Stimulated activated CD4-positive, alpha-beta T cell treated with anti-CD3 and anti-CD28 coated beads, Interleukin-2, amount 100 ng/mL, for 48 hours (primary cell): Measurements from ENCODE around the gene KLRC4.
"Not testable (repeated sequence)": the region's sequence is repeated elsewhere in the genome, so short reads cannot be mapped to it uniquely, and the experiment has no call there.

ENCODE experiments used
- DNase-seq, 2 donors: peaks; one replicate each; pipeline ENCODE4 v3.0.0-alpha.2; 2020

The KLRC4 gene

DNA sequence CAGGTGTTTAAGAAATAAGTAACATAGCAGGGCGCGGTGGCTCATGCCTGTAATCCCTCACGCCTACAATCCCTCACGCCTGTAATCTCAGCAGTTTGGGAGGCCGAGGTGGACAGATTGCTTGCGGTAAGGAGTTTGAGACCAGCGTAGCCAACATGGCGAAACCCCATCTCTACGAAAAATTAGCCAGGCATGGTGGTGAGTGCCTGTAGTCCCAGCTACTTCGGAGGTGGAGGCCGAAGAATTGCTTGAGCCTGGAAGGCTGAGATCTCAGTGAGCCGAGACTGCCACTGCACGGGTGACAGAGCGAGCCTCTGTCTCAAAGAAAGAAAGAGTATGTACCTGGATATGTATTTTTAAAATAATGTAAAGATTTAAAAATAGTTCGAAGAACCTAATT, 13.4 kb downstream of the KLRC4 start:
- not testable (repeated sequence) for DNase-seq

DNA sequence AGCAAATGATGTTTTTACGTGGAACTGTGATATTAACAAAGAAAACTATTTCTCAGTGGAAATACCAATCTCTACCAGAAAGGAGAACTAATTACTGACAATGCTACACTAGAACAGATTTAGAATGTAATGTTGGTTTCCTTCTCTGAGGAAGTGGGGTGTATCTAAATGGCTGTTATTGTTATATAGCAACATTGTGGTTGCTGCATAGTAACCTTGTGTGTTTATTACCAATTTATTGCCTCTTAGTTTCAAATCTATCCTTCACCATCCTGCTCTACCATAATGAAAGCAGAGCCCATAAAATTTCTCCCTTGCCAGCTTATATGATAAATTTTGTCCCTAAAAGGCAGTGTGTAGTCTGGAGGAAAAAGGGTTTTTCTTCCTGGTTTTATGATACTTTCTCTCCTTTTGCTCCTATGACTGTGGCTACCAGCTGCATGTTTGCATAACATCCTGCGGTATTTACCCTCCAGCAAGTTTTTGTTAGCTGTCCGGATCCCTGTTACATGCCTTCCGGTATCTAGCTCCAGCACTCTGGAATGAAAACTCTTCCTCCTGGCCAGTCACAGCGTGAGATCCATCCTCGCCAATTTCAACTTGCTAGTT, 14.1 kb downstream of the KLRC4 start:
- no peak for DNase-seq

- not testable (repeated sequence) for DNase-seq
These were observed 14.9 kb downstream of the KLRC4 start for GRCh38 chr12:10394531-10395152.

DNA sequence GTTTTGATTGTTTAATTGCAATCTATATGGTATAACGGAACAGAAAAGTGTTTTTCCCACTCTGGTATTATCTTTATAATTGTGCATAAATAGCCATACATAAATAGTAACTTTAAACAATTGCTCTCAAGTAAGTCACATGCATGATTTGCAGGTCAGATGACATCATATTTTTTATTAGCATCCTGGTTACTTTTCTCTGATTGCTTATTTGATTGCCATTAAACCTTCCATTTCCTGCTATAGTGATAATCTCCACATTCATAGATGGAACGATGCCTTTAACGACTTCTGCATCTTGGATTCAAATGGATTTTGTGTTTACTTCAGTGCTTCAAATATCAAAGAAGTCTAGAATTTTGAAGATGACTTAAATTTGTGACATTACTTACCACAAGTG, 16.3 kb downstream of the KLRC4 start:
- DNase-seq = no peak

- DNase-seq = no peak
These were observed 17.1 kb downstream of the KLRC4 start for GRCh38 chr12:10392394-10392930.

DNA sequence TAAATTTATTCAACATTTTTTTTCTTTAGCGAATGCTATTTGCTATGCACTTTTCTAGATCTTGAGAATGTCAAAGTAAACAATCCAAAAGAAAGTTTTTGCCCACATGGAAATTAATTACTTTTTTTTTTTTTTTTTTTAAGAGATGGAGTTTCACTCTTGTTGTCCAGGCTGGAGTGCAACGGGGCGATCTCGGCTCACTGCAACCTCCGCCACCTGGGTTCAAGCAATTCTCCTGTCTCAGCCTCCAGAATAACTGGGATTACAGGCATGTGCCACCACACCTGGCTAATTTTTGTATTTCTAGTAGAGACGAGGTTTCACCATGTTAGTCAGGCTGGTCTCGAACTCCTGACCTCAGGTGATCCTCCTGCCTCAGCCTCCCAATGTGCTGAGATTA, 18.6 kb downstream of the KLRC4 start:
- DNase-seq = not testable (repeated sequence)

GRCh38 chr12:10389904-10390303, 19.7 kb downstream of the KLRC4 start, which contains the start of gene KLRK1:
Gene KLRK1 (minus strand): TSS chr12:10390041. CDS start chr12:10388810, 1,231 bp downstream.
- no peak for DNase-seq

DNA sequence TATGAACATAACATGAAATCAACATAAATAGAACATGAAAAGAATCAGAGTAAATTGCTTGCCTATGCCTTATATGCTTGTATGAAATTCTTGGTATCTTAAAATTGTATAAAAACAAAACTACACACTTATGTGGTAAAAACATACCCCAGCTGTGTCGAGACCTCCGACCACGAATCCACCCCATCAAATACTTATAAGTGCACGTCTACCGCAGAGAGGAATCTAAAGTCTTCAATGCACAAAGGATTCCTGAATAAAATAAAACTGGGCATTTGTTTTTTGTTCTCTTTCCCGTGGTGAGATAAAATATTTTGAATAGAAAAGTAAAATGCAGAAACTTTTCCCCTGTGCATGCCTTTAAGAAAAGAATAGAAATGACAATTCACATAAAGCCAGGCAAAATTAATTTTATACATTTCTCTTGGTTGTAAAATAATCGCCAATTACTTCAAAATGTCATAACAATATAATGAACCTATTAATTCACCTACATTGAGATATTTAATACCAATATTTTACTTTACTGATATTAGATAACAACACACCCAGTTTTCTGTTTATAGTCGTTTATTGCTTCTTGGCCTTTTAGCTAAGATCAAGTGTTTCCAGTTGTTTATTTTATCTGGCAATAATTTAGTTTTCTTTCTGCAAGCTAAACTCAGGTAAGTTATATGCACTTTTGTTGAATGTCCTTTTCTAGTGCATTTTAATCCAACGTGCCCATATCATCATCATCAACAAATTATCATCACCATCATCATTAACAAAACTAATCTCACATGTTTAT, 20.7 kb downstream of the KLRC4 start:
- DNase-seq = no peak

DNA sequence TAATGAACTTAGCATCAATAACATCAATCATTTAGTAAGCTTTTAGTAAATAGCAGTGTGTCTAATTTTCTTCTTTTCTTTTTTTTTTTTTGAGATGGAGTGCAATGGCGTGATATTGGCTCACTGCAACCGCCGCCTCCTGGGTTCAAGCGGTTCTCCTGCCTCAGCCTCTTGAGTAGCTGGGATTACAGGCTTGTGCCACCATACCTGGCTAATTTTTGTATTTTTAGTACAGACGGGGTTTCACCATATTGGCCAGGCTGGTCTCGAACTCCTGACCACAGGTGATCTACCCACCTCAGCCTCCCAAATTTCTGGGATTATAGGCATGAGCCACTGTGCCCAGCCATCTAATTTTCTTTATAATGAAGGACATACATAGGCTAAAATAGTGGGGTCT, 22.1 kb downstream of the KLRC4 start:
- DNase-seq = not testable (repeated sequence)

DNA sequence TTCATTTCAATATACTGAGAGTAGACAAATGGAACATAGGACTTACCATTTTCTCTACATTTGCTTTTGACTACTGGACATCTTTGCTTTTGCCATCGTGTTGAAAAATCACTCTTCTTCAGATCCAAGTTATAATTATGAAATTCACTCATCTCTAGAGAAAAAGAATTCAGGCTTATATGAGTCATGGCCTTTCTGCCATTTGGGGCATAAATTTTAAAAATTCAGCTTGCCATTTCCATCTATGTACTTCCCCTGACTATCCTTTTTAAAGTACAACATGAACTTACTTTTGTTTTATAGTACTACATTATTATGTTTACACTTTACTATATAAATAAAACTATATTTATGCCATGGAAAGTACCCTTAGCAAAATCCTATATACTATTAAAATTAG, 22.7 kb downstream of the KLRC4 start:
- DNase-seq = no peak

DNA sequence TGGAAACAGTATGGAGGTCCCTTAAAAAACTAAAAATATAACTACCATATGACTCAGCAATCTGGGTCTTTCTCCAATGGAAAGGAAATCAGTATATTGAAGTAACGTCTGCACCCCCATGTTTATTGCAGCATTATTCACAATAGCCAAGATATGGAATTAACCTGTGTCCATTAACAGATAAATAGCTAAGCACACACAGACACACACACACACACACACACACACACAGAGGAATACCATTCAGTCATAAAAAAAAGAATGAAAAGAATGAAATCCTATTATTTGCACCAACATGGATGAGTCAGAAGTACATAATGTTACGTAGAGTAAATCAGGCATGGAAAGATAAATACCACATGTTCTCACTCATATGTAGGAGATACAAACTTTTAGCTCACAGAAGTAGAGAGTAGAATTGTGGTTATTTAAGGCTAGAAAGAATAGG, 24.4 kb downstream of the KLRC4 start:
- DNase-seq = no peak

- DNase-seq = no peak
These were observed 25.4 kb downstream of the KLRC4 start for GRCh38 chr12:10384191-10384590.

GRCh38 chr12:10381928-10382628, 27.5 kb downstream of the KLRC4 start:
- no peak for DNase-seq

DNA sequence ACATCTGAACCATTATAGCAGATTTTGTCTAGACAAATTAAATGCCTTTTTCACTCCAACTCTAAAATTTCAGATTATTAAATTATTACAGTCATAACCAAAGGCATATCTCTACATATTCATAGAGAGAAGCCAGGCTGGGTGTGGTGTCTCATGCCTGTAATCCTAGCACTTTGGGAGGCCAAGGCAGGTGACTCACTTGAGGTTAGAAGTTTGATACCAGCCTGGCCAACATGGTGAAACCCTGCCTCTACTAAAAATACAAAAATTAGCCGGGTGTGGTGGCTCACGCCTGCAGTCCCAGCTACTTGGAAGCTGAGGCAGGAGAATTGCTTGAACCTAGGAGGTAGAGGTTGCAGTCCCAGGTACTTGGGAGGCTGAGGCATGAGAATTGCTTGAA, 30.8 kb downstream of the KLRC4 start:
- not testable (repeated sequence) for DNase-seq

GRCh38 chr12:10374624-10375018, 34.9 kb downstream of the KLRC4 start:
- DNase-seq = no peak

DNA sequence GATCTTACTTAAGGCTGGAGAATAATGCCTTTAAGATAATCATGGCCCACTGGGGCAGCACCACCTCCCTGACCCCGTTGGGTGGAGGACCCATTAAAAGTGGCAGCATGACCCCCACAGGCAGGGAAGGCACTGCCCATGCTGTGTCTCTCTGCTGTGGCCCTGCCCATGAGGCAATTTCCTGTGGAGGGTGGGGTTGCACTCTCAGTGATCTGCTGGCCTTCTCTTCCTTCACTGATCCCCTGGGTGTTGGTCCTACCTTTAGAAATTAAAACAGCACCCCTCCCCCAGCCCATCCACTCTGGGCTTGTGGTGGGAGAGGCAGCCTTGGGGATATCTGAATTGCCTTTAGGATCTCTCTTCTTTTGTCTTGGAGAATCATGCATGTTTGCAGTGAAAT, 37.0 kb downstream of the KLRC4 start:
- no peak for DNase-seq

DNA sequence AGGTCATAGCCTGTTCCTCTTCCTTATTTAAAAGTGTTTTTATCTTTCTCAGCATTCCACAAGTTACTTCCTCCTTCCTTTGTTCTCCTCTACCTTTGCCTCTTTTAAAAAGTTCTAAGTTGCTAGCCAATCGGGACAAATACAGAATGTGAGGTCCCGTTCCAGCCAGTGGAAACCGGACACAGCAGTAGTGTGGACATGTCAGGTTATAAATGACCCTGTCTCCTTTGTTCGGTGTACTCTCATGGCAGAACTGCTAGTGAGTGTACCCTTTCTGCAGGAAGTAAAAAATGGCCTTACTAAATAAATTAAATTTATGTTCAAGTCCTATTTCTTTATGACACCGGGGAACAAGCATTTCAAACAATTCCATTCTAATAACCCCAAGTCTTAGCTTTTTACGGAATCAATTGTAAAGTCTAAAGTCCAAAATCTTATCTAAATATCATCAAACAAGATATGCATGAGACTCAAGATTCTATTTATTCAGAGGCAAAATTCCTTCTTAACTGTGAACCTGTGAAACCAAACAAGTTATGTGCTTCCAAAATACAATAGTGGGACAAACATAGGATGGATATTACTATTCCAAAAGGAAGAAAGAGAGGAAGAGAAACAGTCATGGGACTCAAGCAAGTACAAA, 37.5 kb downstream of the KLRC4 start:
- DNase-seq = not testable (repeated sequence)

- no peak for DNase-seq
These were observed 39.8 kb downstream of the KLRC4 start for GRCh38 chr12:10369557-10370415.

- DNase-seq = no peak
These were observed 41.1 kb downstream of the KLRC4 start for GRCh38 chr12:10368206-10369171.

- not testable (repeated sequence) for DNase-seq
These were observed 41.8 kb downstream of the KLRC4 start for GRCh38 chr12:10367714-10368113.
